B cell (primary cell): ENCODE data around the gene FBXO7. TPM values are rescaled to one million over a fixed set of nuclear protein-coding genes. Genes with fewer than 3 reads are reported as not detected.

Source experiments
- ATAC-seq: fragments of 200-7000 bp; cut with Tn5 transposase; one replicate; pipeline ENCODE4 v1.10.0; 2021; ENCODE audit warnings: low read depth, mild to moderate bottlenecking, moderate number of reproducible peaks, moderate library complexity
- CTCF ChIA-PET: fragments of 350-600 bp; sonication (Branson Sonifier 250); formaldehyde crosslinking; loops from one replicate; lab custom pipeline; 2021; ENCODE audit warnings: antibody characterized with exemption, inconsistent platforms; lab: Charles Lee
- POLR2A ChIA-PET: fragments of 350-600 bp; sonication (Branson Sonifier 250); formaldehyde crosslinking; loops from one replicate; lab custom pipeline; 2021; ENCODE audit warnings: antibody characterized with exemption; lab: Charles Lee
- DNase-seq: peaks from one replicate; pipeline ENCODE4 v3.0.0; 2013
- H2AFZ ChIP-seq: 2 replicates; pipeline ENCODE4 v1.6.1; 2012; ENCODE audit warnings: mild to moderate bottlenecking, low read depth, low read length; ENCODE audit not compliant: insufficient read depth, poor library complexity, severe bottlenecking
- H3K27ac ChIP-seq, 2 donors: 1 replicate in 1 of 2; 2 replicates in 1 of 2; pipeline ENCODE4 v1.5.1; 2012 to 2013; ENCODE audit warnings: low read length in 2 of 2, mild to moderate bottlenecking in 2 of 2, moderate library complexity in 1 of 2
- H3K27me3 ChIP-seq, 4 experiments: fragments of 200-600 bp in 1 of 4; sonication (generic) in 1 of 4; replicated peaks in 1 of 4; 1 replicate in 2 of 4; 2 replicates in 2 of 4; pipeline versions ENCODE4 v1.6.1 to v1.7.0; 2013 to 2016; ENCODE audit warnings: low read length in 3 of 4, mild to moderate bottlenecking in 2 of 4, mixed read lengths in 1 of 4, moderate library complexity in 1 of 4; ENCODE audit not compliant: insufficient read depth in 4 of 4, control insufficient read depth in 3 of 4; ENCODE audit errors: control extremely low read depth in 1 of 4
- H3K36me3 ChIP-seq, 2 experiments: replicated peaks in 1 of 2; 1 replicate in 1 of 2; 2 replicates in 1 of 2; pipeline versions ENCODE4 v1.6.1 to v1.7.1; 2013; ENCODE audit warnings: low read length in 1 of 2; ENCODE audit not compliant: insufficient read depth in 2 of 2, control insufficient read depth in 1 of 2; ENCODE audit errors: control extremely low read depth in 1 of 2, extremely low read depth in 1 of 2
- H3K4me1 ChIP-seq, 2 donors: fragments of 200-600 bp in 1 of 2; sonication (generic) in 1 of 2; 1 replicate in 1 of 2; 2 replicates in 1 of 2; pipeline versions ENCODE4 v1.5.1 to v1.6.1; 2013 to 2017; ENCODE audit warnings: low read length in 2 of 2; ENCODE audit not compliant: control insufficient read depth in 2 of 2, insufficient read depth in 2 of 2
- H3K4me2 ChIP-seq: replicated peaks from 2 replicates; pipeline ENCODE3; 2012; ENCODE audit warnings: mild to moderate bottlenecking, low read depth, low read length; ENCODE audit not compliant: poor library complexity, severe bottlenecking
- H3K4me3 ChIP-seq, 5 experiments: fragments of 200-600 bp in 1 of 5; sonication (generic) in 1 of 5; 1 replicate in 3 of 5; 2 replicates in 2 of 5; pipeline versions ENCODE4 v1.5.1 to v1.7.0; 2011 to 2016; ENCODE audit warnings: low read length in 4 of 5, mild to moderate bottlenecking in 4 of 5, low read depth in 2 of 5, control low read depth in 1 of 5, moderate library complexity in 1 of 5; ENCODE audit not compliant: insufficient read depth in 1 of 5; ENCODE audit errors: control extremely low read depth in 1 of 5, extremely low read depth in 1 of 5
- H3K79me2 ChIP-seq: fragments of 200-600 bp; sonication (generic); one replicate; pipeline ENCODE4 v1.6.0; 2016; ENCODE audit warnings: low read length; ENCODE audit not compliant: control insufficient read depth, insufficient read depth
- H3K9ac ChIP-seq: fragments of 200-600 bp; sonication (generic); 2 replicates; pipeline ENCODE4 v1.6.1; 2017; ENCODE audit warnings: mild to moderate bottlenecking, low read length, moderate library complexity
- H3K9me3 ChIP-seq, 3 donors: one replicate each; pipeline versions ENCODE4 v1.6.1 to v1.7.1; 2013; ENCODE audit warnings: low read length in 2 of 3; ENCODE audit not compliant: control insufficient read depth in 2 of 3, insufficient read depth in 1 of 3; ENCODE audit errors: control extremely low read depth in 1 of 3
- H4K20me1 ChIP-seq: 2 replicates; pipeline ENCODE4 v1.6.0; 2012; ENCODE audit warnings: mild to moderate bottlenecking, low read length; ENCODE audit not compliant: insufficient read depth, control insufficient read depth, poor library complexity, severe bottlenecking
- H3K27ac Mint-ChIP-seq: one replicate; pipeline ENCODE4 v1.8.0; 2021; ENCODE audit warnings: mixed read lengths
- H3K27me3 Mint-ChIP-seq: one replicate; pipeline ENCODE4 v1.8.0; 2021; ENCODE audit warnings: mixed read lengths
- H3K4me1 Mint-ChIP-seq: one replicate; pipeline ENCODE4 v1.8.0; 2021; ENCODE audit warnings: mixed read lengths
- H3K4me3 Mint-ChIP-seq: one replicate; pipeline ENCODE4 v1.8.0; 2021; ENCODE audit warnings: mixed read lengths
- H3K9me3 Mint-ChIP-seq: one replicate; pipeline ENCODE4 v1.8.0; 2022; ENCODE audit warnings: mixed read lengths; ENCODE audit not compliant: insufficient read depth
- CTCF ChIP-seq: fragments of 200-600 bp; IDR thresholded peaks from one replicate; pipeline ENCODE4 v1.8.0; 2022; ENCODE audit warnings: antibody characterized with exemption, mild to moderate bottlenecking
- EZH2 ChIP-seq: IDR thresholded peaks from 2 replicates; pipeline ENCODE4 v1.6.1; 2012; ENCODE audit warnings: borderline replicate concordance, low read depth, mild to moderate bottlenecking, moderate library complexity, low read length; ENCODE audit not compliant: insufficient read depth, poor library complexity, severe bottlenecking
- WGBS: methylation state at CpG from one replicate; pipeline ENCODE4 v1.1.5; 2013; ENCODE audit warnings: missing lambda C conversion rate; ENCODE audit not compliant: insufficient coverage; 5-methylcytosine and 5-hydroxymethylcytosine counted together
- intact Hi-C: fragments of 100-400 bp; cut with micrococcal nuclease; formaldehyde crosslinking; loops from one replicate; pipeline ENCODE4 v1.10.0; 2022
- polyA plus RNA-seq: library from polyadenylated mRNA; depleted of rRNA; stranded (reverse); fragments of >200 nt; gene quantifications from 2 replicates; pipeline ENCODE4 v1.2.3, GENCODE V29; 2012
- total RNA-seq, 2 donors: library from RNA; stranded (reverse); fragments of 120-200 nt in 1 of 2; gene quantifications; 1 replicate in 1 of 2; 2 replicates in 1 of 2; pipeline versions ENCODE4 v1.2.3 to v1.2.4, GENCODE V29; 2013 to 2022

The FBXO7 gene
- total and polyA plus RNA-seq, 2 donors (not counting 1 experiment from before 2014, with no cell fraction given) = 66.2 to 106 TPM

GRCh38 chr22:32499666-32500065 is 25.1 kb downstream of the FBXO7 start:
- Histone ChIP-seq H3K27ac (no peak overlapping the region), H3K4me1 (no peaks in the 10 kb centered on the region), H3K36me3 (peaks cover 9 to 37% of the 10 kb centered on the region in 2 experiments), H3K4me2 (no peak overlapping the region), H3K27me3 (no peaks in the 10 kb centered on the region), H3K9ac (no peak overlapping the region), H3K4me3 (no peak overlapping the region), H4K20me1 (no peaks in the 10 kb centered on the region), H3K9me3 (no peaks in the 10 kb centered on the region), H3K79me2 (no peaks in the 10 kb centered on the region), H2AFZ (no peak overlapping the region)
- 100% methylated on average over 1 of the region's 3 CpGs for WGBS
- intact Hi-C loops = no loop called here
- ATAC-seq (no peak), DNase-seq (no peak)
- no peak overlapping the region for H3K27ac Mint-ChIP-seq
- ChIA-PET POLR2A (no interaction called here), CTCF (no interaction called here)
- H3K4me1 Mint-ChIP-seq = no peaks in the 10 kb centered on the region
- TF ChIP-seq EZH2 (no peak), CTCF (no peak)
- no peaks in the 10 kb centered on the region for H3K27me3 Mint-ChIP-seq
- H3K9me3 Mint-ChIP-seq = no peaks in the 10 kb centered on the region
- no peak overlapping the region for H3K4me3 Mint-ChIP-seq

- CTCF ChIA-PET = interaction anchor here (1.3 kb wide), 1 partner anchor 27 kb away, joined by 3 read pairs; no protein-coding TSS in a partner anchor
- peaks cover 9 to 18% of the 10 kb centered on the region in 2 experiments for H3K36me3 ChIP-seq
- H3K9me3 ChIP-seq = no peaks in the 10 kb centered on the region
- no peaks in the 10 kb centered on the region for H3K27me3 ChIP-seq
- H3K27ac Mint-ChIP-seq = no peak overlapping the region
- DNase-seq (no peak), ATAC-seq (no peak)
- H3K9ac ChIP-seq = no peak overlapping the region
- H4K20me1 ChIP-seq = no peaks in the 10 kb centered on the region
- POLR2A ChIA-PET = no interaction called here
- intact Hi-C loops = no loop called here
- H3K27me3 Mint-ChIP-seq = no peaks in the 10 kb centered on the region
- no peak overlapping the region for H3K4me3 Mint-ChIP-seq
- TF ChIP-seq EZH2 = no peak
- TF ChIP-seq CTCF = no peak
- WGBS = 100% methylated on average over 1 of the region's 9 CpGs
- H3K4me2 ChIP-seq = no peak overlapping the region
- H3K4me1 ChIP-seq = no peaks in the 10 kb centered on the region
- H3K4me3 ChIP-seq = no peak overlapping the region
- no peak overlapping the region for H3K27ac ChIP-seq
- no peak overlapping the region for H2AFZ ChIP-seq
- no peaks in the 10 kb centered on the region for H3K79me2 ChIP-seq
- H3K4me1 Mint-ChIP-seq = no peaks in the 10 kb centered on the region
- no peaks in the 10 kb centered on the region for H3K9me3 Mint-ChIP-seq
These were observed 27.5 kb downstream of the FBXO7 start for GRCh38 chr22:32501836-32502752.
